Stimulated activated CD8-positive, alpha-beta memory T cell treated with anti-CD3 and anti-CD28 coated beads, Interleukin-12 subunit alpha, Interleukin-12 subunit beta, amount 100 ng/mL, for 24 hours (primary cell): Measurements from ENCODE around the gene DMRTC2.

Experiments
- DNase-seq: peaks from one replicate; pipeline ENCODE4 v3.0.0-alpha.2; 2020; ENCODE audit errors: extremely low read depth

DMRTC2 gene

GRCh38 chr19:41847351-41848105, 2.7 kb downstream of the DMRTC2 start:
- no peak for DNase-seq

DNA sequence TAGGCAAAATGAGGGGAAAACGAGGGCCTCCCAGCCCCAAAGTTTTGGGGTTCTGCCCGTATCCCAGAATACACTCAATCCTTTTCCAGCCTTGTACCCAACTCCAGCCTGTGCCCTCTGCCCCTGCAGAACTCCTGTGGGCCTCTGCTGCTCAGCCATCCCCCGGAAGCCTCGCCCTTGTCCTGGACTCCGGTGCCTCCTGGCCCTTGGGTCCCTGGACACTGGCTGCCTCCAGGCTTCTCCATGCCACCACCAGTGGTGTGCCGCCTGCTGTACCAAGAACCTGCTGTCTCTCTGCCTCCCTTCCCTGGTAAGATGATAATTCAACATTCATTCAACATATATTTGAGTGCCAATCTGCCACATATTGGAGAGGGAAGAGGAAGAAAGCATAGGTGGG, 3.8 kb downstream of the DMRTC2 start:
- DNase-seq = no peak

- no peak for DNase-seq
Observed at GRCh38 chr19:41849067-41849466, 4.2 kb downstream of the DMRTC2 start.

GRCh38 chr19:41850381-41850780, 5.5 kb downstream of the DMRTC2 start:
- DNase-seq = no peak

DNA sequence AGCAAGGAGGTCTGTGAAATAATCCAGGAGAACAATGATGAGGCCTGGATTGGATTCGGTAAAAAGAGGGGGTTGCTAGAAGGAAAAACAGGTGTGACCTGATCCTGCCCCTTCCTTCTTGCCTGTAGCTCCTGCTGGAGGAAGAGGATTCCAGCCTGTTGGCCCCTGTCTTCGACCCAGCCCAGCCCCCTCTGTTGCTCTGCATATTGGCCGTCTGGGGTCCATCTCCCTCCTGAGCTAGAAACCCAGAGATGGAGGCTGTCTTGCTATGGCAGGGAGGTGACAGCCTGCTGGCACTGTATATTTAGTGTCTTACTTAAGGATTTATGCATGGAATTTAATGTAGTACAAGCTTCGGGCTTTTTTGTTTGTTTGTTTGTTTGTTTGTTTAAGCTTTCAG, 6.6 kb downstream of the DMRTC2 start:
- no peak for DNase-seq

- no peak for DNase-seq
Observed at GRCh38 chr19:41853344-41853743, 8.5 kb downstream of the DMRTC2 start.

- no peak for DNase-seq
Observed at GRCh38 chr19:41853768-41854167, 8.9 kb downstream of the DMRTC2 start.

- DNase-seq = no peak
Observed at GRCh38 chr19:41859213-41859617, 14.4 kb downstream of the DMRTC2 start.

GRCh38 chr19:41859618-41860418, 15.0 kb downstream of the DMRTC2 start, which contains the start of gene RPS19:
Gene RPS19 (plus strand): TSS chr19:41860255. CDS start chr19:41860775, 520 bp downstream.
- DNase-seq = peak; percentile 92

- no peak for DNase-seq
Observed at GRCh38 chr19:41860419-41861115, 15.7 kb downstream of the DMRTC2 start.

DNA sequence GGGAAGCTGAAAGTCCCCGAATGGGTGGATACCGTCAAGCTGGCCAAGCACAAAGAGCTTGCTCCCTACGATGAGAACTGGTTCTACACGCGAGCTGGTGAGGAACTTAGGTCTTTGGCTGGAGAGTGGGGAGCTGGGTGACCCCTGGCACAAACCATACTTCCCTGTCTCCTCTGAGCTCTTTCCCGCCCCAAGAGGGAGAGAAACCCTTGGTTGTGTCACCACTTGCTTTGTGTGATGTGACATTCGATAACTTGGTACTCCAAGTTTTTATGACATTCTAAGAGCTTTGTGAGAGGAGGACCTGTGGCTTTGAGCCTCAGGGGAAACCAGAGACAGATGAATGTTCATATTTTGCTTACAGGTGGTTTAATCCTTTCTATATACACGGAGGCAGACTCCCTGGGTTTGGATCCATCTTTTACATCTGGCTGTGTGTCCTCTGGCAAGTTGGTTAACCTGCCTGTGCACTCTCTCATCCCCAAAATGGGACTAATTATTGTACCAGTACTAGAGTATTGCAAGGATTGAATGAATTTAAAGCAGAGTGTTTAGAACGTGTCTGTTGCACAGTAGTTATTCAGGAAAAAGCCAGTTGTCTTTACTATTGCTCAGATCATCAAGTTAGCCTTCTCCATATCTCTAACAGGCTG, 16.4 kb downstream of the DMRTC2 start:
- DNase-seq = no peak

DNA sequence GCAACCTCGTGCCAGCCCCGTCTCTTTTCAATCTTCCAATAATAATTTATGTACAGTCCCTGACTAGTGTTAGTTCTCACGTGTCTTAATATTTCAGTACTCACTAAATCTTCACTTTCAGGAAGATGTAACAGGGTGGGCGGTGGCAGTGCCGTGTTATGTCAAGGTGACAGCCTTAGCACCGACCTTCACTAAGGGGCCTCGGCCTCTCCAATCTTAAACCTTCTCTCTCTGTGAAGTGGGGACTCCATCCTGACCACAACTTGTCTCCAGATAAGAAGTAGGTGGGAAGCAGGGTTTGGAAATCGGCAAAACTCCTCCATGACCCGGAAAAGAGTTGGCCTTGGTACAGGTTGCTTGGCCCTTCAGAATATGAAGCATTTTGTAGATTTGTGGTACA, 17.0 kb downstream of the DMRTC2 start:
- DNase-seq = no peak

DNA sequence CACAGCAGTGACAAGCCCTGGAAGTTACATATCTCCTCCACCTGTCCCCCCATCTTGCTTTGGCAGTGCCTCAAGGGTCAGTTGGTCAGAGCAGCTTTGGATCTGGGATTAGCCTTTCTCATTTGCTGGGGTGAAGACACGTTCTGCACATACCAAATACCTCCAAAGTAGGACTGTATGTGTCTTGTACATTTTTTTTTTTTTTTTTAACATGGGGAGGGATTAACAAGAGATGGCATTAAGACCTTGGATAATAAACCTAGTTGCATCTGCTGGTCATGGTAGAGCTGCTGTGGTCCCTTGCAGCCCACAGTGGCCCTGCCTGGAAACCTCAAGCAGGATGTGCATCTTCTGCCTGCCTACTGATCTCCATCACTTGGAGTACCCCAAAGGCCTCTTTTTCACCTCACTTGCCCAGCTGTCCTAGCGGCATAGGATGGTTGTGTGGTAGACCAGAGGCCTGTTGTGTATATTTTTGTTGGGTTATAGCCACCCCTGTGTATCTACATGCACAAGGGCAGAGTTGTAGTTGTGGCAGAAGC, 17.7 kb downstream of the DMRTC2 start:
- no peak for DNase-seq

DNA sequence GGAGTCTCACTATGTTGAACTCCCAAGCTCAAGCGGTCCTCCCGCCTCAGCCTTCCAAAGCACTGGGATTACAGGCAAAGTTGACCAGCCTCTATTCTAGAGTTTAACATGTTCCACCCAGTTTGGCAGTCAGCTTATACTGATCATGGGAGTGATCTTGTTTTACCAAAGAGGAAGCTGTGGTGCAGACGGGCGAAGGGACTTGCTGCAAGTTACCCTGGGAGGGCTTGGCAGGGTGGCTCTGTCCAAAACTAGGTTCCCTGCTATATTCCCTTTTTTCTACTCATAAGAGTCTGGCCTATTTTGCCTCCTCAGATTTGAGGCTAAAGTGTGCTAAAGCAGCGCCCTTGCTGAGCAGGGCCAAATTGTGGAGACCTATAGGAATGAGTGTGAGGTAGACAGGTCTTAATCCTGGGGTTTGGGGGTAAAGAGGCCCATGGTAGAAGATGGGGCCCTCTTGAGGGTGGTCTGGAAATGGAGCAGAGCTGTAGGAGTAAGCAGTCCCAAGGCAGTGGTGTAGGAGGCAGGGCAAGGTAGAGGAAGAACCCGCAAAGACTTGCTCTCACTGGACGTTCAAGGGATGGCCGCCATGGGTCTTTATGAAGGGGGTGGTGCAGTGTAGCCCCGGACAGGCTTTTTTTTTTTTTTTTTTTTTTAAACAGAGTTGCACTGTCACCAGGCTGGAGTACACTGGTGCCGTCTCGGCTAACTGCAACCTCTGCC, 18.5 kb downstream of the DMRTC2 start:
- no peak for DNase-seq

GRCh38 chr19:41864374-41864773, 19.5 kb downstream of the DMRTC2 start:
- DNase-seq = no peak

DNA sequence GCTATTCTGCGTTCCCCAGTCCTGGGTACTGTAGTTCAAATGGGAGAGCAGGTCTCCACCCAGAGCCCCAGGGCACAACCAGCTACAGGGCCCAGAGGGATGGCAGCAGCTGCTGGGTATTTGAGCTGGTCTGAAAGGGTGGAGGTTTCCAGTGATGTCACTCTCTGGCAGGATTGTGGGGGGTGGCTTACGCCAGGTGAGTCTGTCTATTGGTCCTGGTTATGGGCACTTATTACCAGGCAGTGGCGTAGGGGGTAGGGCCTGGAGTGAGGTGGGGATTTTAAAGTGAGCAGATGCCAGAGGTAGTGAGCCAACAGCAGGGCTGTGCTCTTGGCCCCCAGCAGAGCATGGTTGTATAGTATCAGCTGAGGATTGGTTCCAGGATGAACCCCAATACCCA, 21.4 kb downstream of the DMRTC2 start:
- no peak for DNase-seq

DNA sequence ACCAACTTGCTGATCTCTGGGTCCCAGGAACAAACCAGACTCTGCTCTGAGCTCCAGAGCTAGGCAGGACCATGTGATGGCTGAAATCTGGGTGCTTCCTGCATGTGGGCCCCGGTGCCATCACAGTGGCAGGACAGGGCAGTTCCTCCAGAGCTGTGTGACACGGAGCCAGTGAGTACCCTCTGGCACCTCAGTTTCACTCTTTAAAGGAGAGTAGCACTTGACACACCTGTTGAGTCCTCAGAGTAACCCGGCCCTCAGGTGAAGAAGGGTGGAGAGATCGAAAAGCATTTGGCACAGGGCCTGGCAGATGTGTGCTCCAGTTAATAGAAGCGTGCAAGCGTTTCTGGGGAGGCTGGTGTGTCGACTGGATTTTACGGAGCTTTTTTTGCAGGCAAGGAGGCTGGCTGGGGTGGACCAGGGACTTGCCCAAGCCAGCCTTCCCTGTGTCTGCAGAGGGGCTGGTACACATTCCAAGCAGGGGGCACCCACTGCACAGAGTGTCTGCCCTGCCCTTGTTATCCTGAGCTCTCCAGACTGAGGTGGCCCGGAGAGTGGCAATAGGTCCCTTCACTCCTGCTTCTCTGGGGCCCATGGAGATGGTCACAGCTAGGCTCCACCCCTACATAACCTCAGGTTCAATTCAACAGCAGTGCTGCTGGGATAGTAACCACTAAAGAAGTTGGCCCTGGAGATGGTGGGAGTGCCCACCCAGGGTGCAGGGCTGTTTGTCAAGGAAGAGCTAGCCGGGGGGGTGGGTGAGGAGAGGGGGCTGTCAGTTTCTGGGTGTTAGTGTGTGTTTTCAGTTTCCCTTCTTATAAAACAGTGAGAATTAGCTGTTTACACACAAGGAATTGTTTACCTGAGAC, 23.5 kb downstream of the DMRTC2 start:
- no peak for DNase-seq

DNA sequence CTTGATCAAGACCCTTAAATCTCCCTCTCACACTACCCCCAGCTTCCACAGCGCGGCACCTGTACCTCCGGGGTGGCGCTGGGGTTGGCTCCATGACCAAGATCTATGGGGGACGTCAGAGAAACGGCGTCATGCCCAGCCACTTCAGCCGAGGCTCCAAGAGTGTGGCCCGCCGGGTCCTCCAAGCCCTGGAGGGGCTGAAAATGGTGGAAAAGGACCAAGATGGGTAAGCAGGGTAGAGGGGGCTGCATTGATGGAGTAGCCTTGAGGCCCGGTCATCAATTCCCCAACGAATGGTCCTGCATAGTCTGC, 24.1 kb downstream of the DMRTC2 start:
- no peak for DNase-seq

DNA sequence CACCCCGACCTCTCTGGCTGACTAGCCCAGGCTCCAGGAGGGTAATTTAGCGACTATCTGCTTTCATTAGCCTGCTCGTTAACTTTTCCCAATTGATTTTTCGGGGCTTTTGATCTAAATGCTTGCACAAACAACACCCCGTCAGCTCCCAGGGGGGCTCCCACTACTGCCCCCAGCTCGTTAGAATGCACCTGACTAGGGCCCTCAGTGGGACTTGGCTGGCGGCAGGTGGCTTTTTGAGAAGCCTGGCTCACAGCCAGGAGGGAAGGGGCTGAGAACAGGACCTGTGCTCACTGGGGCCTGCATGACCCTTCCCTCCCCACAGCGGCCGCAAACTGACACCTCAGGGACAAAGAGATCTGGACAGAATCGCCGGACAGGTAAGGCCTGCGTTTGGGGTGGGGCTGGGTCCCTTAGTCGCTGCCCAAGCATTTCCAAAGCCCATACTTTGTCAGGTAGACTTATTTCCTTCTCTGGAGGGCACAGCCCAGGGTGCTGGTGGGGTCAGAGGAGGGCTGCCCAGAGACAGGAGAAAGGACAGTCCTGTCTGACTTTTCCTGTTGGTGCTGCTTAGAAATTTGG, 24.6 kb downstream of the DMRTC2 start:
- DNase-seq = no peak

GRCh38 chr19:41870401-41870873, 25.6 kb downstream of the DMRTC2 start:
- DNase-seq = no peak
